ENCODE results near the gene PIRT.

The PIRT gene

GRCh38 chr17:10821054-10821453 is 16.8 kb downstream of the PIRT start:
- no peak for DNase-seq (ENCODE audit: low read depth)

GRCh38 chr17:10815319-10815718 is 22.6 kb downstream of the PIRT start:
- DNase-seq (ENCODE audit: low read depth): no peak

GRCh38 chr17:10814075-10814474 is 23.8 kb downstream of the PIRT start:
- DNase-seq (ENCODE audit: low read depth): no peak

GRCh38 chr17:10812674-10813073 is 25.2 kb downstream of the PIRT start:
- no peak for DNase-seq (ENCODE audit: low read depth)

GRCh38 chr17:10809605-10810004 is 28.3 kb downstream of the PIRT start:
- DNase-seq (ENCODE audit: low read depth): no peak

GRCh38 chr17:10807704-10808128 is 30.2 kb downstream of the PIRT start:
- no peak for DNase-seq (ENCODE audit: low read depth)

- DNase-seq (ENCODE audit: low read depth): no peak
Observed at GRCh38 chr17:10806545-10807262, 31.2 kb downstream of the PIRT start.

- DNase-seq (ENCODE audit: low read depth): no peak
Observed at GRCh38 chr17:10805911-10806310, 32.0 kb downstream of the PIRT start.

GRCh38 chr17:10804546-10804945 is 33.3 kb downstream of the PIRT start:
- DNase-seq (ENCODE audit: low read depth): no peak

GRCh38 chr17:10803830-10804475 is 33.9 kb downstream of the PIRT start, which contains the start of gene TMEM238L:
TSS of gene TMEM238L (minus strand) at chr17:10804099. CDS start at chr17:10803963, 136 bp downstream.
- DNase-seq (ENCODE audit: low read depth): no peak

- DNase-seq (ENCODE audit: low read depth): no peak
Observed at GRCh38 chr17:10803350-10803749, 34.5 kb downstream of the PIRT start.

- DNase-seq (ENCODE audit: low read depth): no peak
Observed at GRCh38 chr17:10802496-10803284, 35.2 kb downstream of the PIRT start.

- no peak for DNase-seq (ENCODE audit: low read depth)
Observed at GRCh38 chr17:10799407-10799806, 38.5 kb downstream of the PIRT start.

GRCh38 chr17:10798910-10799309 is 39.0 kb downstream of the PIRT start:
- DNase-seq (ENCODE audit: low read depth): no peak

GRCh38 chr17:10798332-10798749 is 39.5 kb downstream of the PIRT start:
- no peak for DNase-seq (ENCODE audit: low read depth)

- DNase-seq (ENCODE audit: low read depth): no peak
Observed at GRCh38 chr17:10797476-10798328, 40.2 kb downstream of the PIRT start.

GRCh38 chr17:10793816-10794215 is 44.1 kb downstream of the PIRT start:
- DNase-seq (ENCODE audit: low read depth): no peak

- no peak for DNase-seq (ENCODE audit: low read depth)
Observed at GRCh38 chr17:10793256-10793655, 44.6 kb downstream of the PIRT start.

GRCh38 chr17:10792151-10792550 is 45.7 kb downstream of the PIRT start:
- DNase-seq (ENCODE audit: low read depth): no peak

- peak; percentile 15 for DNase-seq (ENCODE audit: low read depth)
Observed at GRCh38 chr17:10790491-10791401, 47.1 kb downstream of the PIRT start.

Measured in stromal cell of bone marrow (primary cell).